Epithelial cell of esophagus (primary cell): ENCODE measurements around the gene DFFB.

Experiments
- DNase-seq: peaks from one replicate; pipeline ENCODE4 v3.0.0; 2010; ENCODE audit warnings: low read depth
- H3K4me3 ChIP-seq: 2 replicates; pipeline ENCODE4 v1.5.1; 2011; ENCODE audit warnings: mild to moderate bottlenecking, low read length, control low read depth
- TF ChIP-seq, protein P1 (sequence below): IDR thresholded peaks from 2 replicates; pipeline ENCODE4 v1.5.1; 2011; ENCODE audit warnings: low read depth, mild to moderate bottlenecking, low read length, control low read depth, inconsistent platforms; ENCODE audit not compliant: insufficient read depth; ENCODE audit errors: missing control alignments

Gene DFFB

DNA sequence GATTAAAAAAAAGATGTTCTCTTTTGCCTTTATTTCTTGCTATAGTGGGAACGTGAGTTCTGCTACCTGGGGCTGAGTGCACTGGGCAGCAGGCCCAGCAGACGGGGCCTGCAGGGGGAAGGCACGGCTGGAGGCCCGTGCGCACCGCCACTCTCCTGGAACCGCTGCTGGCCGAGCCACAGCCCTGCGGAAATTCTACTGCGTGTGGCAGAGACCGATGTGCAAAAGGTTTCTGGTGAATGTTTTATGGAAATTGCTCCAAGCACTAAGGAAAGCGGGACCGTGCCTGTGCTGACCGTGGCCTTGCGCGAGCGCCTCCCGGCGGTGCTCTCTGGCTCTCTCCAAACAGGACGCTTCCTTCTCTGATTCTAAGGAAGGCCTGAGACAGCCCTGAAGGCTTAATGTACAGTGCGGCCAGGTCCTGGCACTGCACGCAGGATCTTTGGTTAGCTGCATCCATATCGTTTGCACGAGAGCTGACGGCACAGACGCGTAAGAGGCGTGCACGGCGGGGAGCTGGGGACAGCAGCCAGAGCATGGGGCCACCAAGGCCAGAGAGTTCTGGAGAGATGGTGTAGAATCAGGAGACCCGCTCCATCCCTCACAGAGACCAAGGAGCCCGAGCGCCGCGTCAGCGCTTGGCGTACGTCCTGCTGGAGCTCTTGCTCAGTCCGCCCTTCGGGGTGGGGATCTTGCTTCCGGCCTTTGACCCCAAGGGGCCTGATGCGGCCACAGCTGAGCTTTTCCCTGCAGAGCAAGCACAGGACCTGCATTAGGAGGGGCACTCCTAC is 42.3 kb upstream of the DFFB start:
- H3K4me3 ChIP-seq = no peak overlapping the region
- TF ChIP-seq, protein P1, sequence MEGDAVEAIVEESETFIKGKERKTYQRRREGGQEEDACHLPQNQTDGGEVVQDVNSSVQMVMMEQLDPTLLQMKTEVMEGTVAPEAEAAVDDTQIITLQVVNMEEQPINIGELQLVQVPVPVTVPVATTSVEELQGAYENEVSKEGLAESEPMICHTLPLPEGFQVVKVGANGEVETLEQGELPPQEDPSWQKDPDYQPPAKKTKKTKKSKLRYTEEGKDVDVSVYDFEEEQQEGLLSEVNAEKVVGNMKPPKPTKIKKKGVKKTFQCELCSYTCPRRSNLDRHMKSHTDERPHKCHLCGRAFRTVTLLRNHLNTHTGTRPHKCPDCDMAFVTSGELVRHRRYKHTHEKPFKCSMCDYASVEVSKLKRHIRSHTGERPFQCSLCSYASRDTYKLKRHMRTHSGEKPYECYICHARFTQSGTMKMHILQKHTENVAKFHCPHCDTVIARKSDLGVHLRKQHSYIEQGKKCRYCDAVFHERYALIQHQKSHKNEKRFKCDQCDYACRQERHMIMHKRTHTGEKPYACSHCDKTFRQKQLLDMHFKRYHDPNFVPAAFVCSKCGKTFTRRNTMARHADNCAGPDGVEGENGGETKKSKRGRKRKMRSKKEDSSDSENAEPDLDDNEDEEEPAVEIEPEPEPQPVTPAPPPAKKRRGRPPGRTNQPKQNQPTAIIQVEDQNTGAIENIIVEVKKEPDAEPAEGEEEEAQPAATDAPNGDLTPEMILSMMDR = no peak
- no peak for DNase-seq

DNA sequence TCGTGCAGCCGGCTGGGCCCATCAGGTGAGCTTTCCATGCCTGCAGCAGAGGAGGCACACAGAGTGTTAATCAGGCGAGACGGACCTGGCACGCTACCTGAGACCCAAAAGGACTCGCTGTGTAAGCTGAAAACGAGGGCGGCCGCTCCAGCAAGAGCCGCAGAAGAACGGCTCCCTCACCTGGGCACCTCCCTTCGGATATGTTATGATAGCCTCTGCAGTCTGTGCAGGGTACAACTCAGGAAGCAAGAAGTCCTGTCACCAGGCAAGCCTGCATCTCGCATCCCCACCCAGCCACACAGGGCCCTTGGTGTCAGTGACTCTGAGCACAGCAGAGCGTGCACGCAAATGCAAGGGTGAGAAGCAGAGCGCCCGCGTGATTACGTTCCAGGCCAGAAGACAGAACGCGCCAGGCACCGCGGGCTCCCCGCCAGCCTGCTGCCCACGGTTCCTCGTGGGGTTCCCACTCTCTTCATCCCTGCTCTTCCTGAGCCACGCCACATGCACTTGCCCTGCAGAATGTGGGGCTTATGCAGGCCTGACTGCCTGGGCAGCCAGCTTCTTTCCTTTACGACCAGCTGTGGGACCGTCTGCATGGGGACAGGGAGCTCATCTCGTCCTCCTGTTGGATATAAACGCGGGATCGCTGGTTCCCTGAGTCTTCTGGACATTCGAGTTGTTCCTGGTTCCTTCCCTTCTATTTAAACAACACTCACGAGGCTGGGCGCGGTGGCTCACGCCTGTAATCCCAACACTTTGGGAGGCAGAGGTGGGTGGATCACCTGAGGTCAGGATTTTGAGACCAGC is 40.7 kb upstream of the DFFB start:
- H3K4me3 ChIP-seq = no peak overlapping the region
- DNase-seq = no peak
- TF ChIP-seq, protein P1 = no peak

DNA sequence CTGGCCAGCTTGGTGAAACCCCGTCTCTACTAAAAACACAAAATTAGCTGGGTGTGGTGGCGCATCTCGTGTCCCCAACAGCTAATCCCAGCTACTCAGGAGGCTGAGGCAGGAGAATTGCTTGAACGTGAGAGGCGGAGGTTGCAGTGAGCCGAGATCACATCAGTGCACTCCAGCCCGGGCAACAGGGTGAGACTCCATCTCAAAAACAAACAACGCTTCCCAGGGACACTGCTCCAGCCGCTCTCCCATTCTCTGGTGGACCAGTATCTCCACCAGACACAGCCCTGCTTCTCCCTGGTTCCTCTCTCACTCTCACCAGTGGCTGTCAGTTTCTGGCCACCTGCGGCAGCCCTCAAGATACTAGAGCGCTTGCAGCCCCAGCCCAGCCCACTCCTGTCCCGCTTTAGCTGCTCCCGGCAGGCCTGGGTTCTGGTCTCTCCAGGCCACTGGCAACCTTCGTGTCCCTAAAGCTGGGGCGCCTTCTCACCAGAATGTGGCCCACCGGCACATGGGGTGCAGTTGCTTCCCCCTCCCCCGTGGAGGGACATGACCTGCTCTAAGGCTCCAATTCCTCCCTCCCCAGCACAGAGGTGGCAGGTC is 40.0 kb upstream of the DFFB start:
- DNase-seq = no peak
- TF ChIP-seq, protein P1 = no peak
- no peak overlapping the region for H3K4me3 ChIP-seq

DNA sequence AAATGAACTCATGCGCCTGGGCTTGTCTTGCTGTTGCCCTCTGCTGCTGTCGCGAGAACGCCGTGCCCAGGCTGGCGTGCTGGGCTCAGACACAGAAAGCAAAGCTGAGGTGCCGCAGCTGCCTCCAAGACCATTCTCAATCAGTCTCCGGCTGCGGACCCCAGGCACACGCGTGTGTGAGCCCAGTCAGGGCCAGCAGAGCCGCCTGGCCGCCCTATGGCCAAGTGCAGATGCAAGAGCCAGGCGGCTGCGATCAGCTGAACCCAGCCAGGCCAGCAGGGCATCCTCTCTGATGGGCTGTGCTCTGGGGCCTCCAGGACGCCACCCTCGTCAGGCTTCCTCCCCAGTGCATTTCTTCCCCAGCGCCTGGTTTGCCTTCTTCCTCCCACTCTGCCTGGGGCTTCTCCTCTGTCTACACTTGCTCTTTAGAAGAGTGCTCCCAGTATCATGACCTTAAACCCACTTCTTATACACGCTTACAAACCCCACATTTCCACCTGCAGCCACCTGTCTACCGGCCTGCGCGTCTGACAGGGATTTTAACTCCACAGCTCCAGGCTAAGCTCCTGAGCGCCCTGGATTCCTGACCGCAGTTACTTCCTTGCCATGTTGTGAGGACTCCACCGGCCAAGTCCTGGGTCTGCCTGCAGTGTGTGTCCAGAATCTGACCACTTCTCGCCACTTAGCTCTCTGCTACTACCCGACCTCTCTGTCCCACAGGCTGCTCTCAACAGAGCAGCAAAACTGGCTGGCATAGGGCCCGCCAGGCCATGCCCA is 39.3 kb upstream of the DFFB start:
- TF ChIP-seq, protein P1 = no peak
- no peak overlapping the region for H3K4me3 ChIP-seq
- no peak for DNase-seq

DNA sequence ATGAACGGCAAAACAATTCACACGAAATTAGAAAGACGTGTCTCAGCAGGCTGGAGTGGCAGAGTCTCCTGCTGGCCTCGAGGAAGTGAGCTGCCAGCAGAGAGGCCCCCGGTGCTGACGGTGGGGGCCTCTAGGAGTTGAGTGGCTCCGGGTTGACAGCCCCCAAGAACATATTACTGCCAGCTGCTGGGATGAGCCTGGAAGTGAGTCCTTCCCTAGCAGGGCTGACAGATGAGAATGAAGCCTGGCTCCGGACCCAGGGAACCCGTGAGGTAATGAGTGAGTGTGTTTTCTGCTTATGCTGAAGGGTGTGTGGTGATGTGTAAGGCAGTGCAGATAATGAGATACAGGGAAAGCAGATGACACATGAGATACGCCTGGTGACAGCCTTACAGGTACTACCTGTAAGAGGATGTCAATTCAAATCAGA is 37.5 kb upstream of the DFFB start:
- peak; percentile 67 for DNase-seq
- no peak overlapping the region for H3K4me3 ChIP-seq
- TF ChIP-seq, protein P1 = no peak

DNA sequence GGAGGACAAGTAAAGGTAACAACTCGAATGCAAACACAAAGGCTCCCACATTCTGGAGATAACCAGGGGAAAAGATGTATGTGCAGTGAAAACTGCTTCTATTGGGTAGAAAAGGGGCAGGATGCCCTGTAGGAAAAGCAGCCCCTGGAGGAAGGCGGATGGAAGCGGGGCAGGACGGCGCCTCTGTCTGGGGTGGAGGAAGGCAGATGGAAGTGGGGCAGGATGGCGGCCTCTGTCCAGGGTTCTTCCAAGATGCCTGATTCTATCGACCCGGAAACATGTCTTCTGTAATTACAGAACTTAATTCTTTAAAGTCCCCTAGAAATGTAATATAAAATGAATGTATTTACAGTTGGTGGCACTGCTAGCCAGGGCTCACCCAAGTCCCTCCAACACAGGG is 37.0 kb upstream of the DFFB start:
- TF ChIP-seq, protein P1 = no peak

More for the DNA sequence above, 37.0 kb upstream of the DFFB start:
- H3K4me3 ChIP-seq = no peak overlapping the region
- DNase-seq = no peak
